ENCODE results near the gene TSPAN3. TPM values are rescaled to one million over a fixed set of nuclear protein-coding genes. Genes with fewer than 3 reads are reported as not detected.

Gene TSPAN3
- total and polyA plus RNA-seq, 11 donors, result 58.1 to 247 (median 133) TPM

- H3K27ac ChIP-seq, result no peak overlapping the region
- H3K27me3 ChIP-seq, result no peaks in the 10 kb centered on the region
- peaks cover 0 to 95% (median 16%) of the 10 kb centered on the region in 12 donors for H3K4me1 ChIP-seq
- no peak overlapping the region for H3K4me3 ChIP-seq
- ATAC-seq, result no peak
- intact Hi-C loops (cut with DNase I), result no loop called here
- peak in 2 of 5 donors; percentile 18 to 49 for DNase-seq
- TF ChIP-seq, protein P1, sequence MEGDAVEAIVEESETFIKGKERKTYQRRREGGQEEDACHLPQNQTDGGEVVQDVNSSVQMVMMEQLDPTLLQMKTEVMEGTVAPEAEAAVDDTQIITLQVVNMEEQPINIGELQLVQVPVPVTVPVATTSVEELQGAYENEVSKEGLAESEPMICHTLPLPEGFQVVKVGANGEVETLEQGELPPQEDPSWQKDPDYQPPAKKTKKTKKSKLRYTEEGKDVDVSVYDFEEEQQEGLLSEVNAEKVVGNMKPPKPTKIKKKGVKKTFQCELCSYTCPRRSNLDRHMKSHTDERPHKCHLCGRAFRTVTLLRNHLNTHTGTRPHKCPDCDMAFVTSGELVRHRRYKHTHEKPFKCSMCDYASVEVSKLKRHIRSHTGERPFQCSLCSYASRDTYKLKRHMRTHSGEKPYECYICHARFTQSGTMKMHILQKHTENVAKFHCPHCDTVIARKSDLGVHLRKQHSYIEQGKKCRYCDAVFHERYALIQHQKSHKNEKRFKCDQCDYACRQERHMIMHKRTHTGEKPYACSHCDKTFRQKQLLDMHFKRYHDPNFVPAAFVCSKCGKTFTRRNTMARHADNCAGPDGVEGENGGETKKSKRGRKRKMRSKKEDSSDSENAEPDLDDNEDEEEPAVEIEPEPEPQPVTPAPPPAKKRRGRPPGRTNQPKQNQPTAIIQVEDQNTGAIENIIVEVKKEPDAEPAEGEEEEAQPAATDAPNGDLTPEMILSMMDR (IDR thresholded peaks at IDR 0.05), result no peak
- no peak for TF ChIP-seq POLR2A (IDR thresholded peaks at IDR 0.05)
- H3K9me3 ChIP-seq, result no peaks in the 10 kb centered on the region
- 92 to 95% (median 94%) methylated on average over 15 to 20 of the region's 20 CpGs for WGBS, 4 donors
- H3K36me3 ChIP-seq, result peaks cover 0 to 12% (median 0%) of the 10 kb centered on the region in 9 donors
Observed at GRCh38 chr15:77017761-77018720, 52.9 kb downstream of the TSPAN3 start.

- Histone ChIP-seq H3K4me3 (no peak overlapping the region), H3K36me3 (peaks cover 0 to 12% (median 0%) of the 10 kb centered on the region in 9 donors), H3K9me3 (no peaks in the 10 kb centered on the region), H3K4me1 (peaks cover 0 to 96% (median 14%) of the 10 kb centered on the region in 12 donors), H3K27ac (no peak overlapping the region), H3K27me3 (no peaks in the 10 kb centered on the region)
- WGBS, 4 donors, result 92 to 96% (median 94%) methylated on average over 5 to 7 of the region's 7 CpGs
- intact Hi-C loops (cut with DNase I), result no loop called here
- no peak for TF ChIP-seq POLR2A (IDR thresholded peaks at IDR 0.05)
- TF ChIP-seq, protein P1 (IDR thresholded peaks at IDR 0.05), result no peak
- DNase-seq (peak in 2 of 5 donors; percentile 24 to 57), ATAC-seq (no peak)
Observed at GRCh38 chr15:77017091-77017660, 53.7 kb downstream of the TSPAN3 start.

- no peaks in the 10 kb centered on the region for H3K27me3 ChIP-seq
- H3K4me3 ChIP-seq, result no peak overlapping the region
- ATAC-seq (no peak), DNase-seq (peak in 2 of 5 donors; percentile 16 to 42)
- peaks cover 0 to 87% (median 7%) of the 10 kb centered on the region in 12 donors for H3K4me1 ChIP-seq
- TF ChIP-seq, protein P1 (IDR thresholded peaks at IDR 0.05), result no peak
- no peak for TF ChIP-seq POLR2A (IDR thresholded peaks at IDR 0.05)
- H3K9me3 ChIP-seq, result no peaks in the 10 kb centered on the region
- 91 to 100% (median 97%) methylated on average over 3 of the region's 3 CpGs for WGBS, 4 donors
- intact Hi-C loops (cut with DNase I), result no loop called here
- peaks cover 0 to 12% (median 0%) of the 10 kb centered on the region in 9 donors for H3K36me3 ChIP-seq
- H3K27ac ChIP-seq, result no peak overlapping the region
Observed at GRCh38 chr15:77016321-77016695, 54.6 kb downstream of the TSPAN3 start.
